OCI-LY1 (cell line): ENCODE measurements around the gene GRAMD1A.

Experiments
- H2AFZ ChIP-seq: fragments of 200-600 bp; sonication (generic), shearing (Covaris generic); 2 replicates; pipeline ENCODE4 v1.6.0; 2014; ENCODE audit warnings: antibody characterized with exemption, mild to moderate bottlenecking, low read length
- H3F3A ChIP-seq: fragments of 200-600 bp; sonication (generic), shearing (Covaris generic); 2 replicates; pipeline ENCODE4 v1.6.0; 2014; ENCODE audit warnings: mild to moderate bottlenecking, antibody characterized with exemption, low read length, moderate library complexity; ENCODE audit not compliant: insufficient read depth
- H3K27ac ChIP-seq: fragments of 200-600 bp; sonication (generic); 2 replicates; pipeline ENCODE4 v1.5.1; 2014; ENCODE audit warnings: low read length, mixed run types, mild to moderate bottlenecking, low read depth; ENCODE audit not compliant: poor library complexity, severe bottlenecking
- H3K27me3 ChIP-seq: fragments of 200-600 bp; sonication (generic); 2 replicates; pipeline ENCODE4 v1.6.0; 2014; ENCODE audit warnings: antibody characterized with exemption, mild to moderate bottlenecking, low read length, moderate library complexity; ENCODE audit not compliant: insufficient read depth
- H3K36me3 ChIP-seq: fragments of 200-600 bp; sonication (generic); 2 replicates; pipeline ENCODE4 v1.6.1; 2014; ENCODE audit warnings: mild to moderate bottlenecking, antibody characterized with exemption, low read length, moderate library complexity, mixed read lengths; ENCODE audit not compliant: insufficient read depth
- H3K4me1 ChIP-seq: fragments of 200-600 bp; sonication (generic); 2 replicates; pipeline ENCODE4 v1.5.1; 2014; ENCODE audit warnings: mild to moderate bottlenecking, low read length, moderate library complexity; ENCODE audit not compliant: insufficient read depth, severe bottlenecking
- H3K4me2 ChIP-seq: fragments of 200-600 bp; sonication (generic), shearing (Covaris generic); 2 replicates; pipeline ENCODE4 v1.6.1; 2014; ENCODE audit warnings: low read length
- H3K4me3 ChIP-seq: fragments of 200-600 bp; sonication (generic); 2 replicates; pipeline ENCODE4 v1.5.1; 2014; ENCODE audit warnings: low read length, low read depth, mild to moderate bottlenecking, mixed read lengths; ENCODE audit not compliant: poor library complexity, severe bottlenecking
- H3K79me2 ChIP-seq: fragments of 200-600 bp; shearing (Covaris generic); 2 replicates; pipeline ENCODE4 v1.6.1; 2016; ENCODE audit warnings: mixed run types, low read length, mixed read lengths; ENCODE audit not compliant: insufficient read depth
- H3K9ac ChIP-seq: fragments of 200-600 bp; sonication (generic), shearing (Covaris generic); 2 replicates; pipeline ENCODE4 v1.6.1; 2014; ENCODE audit warnings: mild to moderate bottlenecking, low read length, mixed read lengths
- H3K9me2 ChIP-seq: fragments of 200-600 bp; sonication (generic), shearing (Covaris generic); 2 replicates; pipeline ENCODE4 v1.6.1; 2014; ENCODE audit warnings: low read depth, mild to moderate bottlenecking, low read length, mixed read lengths
- H3K9me3 ChIP-seq: fragments of 200-600 bp; shearing (Covaris generic); 2 replicates; pipeline ENCODE4 v1.6.1; 2014; ENCODE audit warnings: low read length, mixed read lengths
- H4K20me1 ChIP-seq: fragments of 200-600 bp; sonication (generic), shearing (Covaris generic); 2 replicates; pipeline ENCODE4 v1.6.0; 2016; ENCODE audit warnings: mild to moderate bottlenecking, low read length; ENCODE audit not compliant: insufficient read depth
- CTCF ChIP-seq: fragments of 200-600 bp; sonication (generic), shearing (Covaris generic); IDR thresholded peaks from 2 replicates; pipeline ENCODE4 v1.5.1; 2017; ENCODE audit warnings: mild to moderate bottlenecking, antibody characterized with exemption, low read length, moderate library complexity, mixed read lengths
- EZH2 ChIP-seq: fragments of 200-600 bp; sonication (generic), shearing (Covaris generic); IDR thresholded peaks from 2 replicates; pipeline ENCODE4 v1.8.0; 2017; ENCODE audit warnings: borderline replicate concordance, mixed run types, mild to moderate bottlenecking, antibody characterized with exemption, low read length, moderate library complexity, mixed read lengths

The GRAMD1A gene

GRCh38 chr19:34983786-34984185, 16.3 kb upstream of the GRAMD1A start:
- H3K9me3 ChIP-seq: no peaks in the 10 kb centered on the region
- H3K36me3 ChIP-seq: no peaks in the 10 kb centered on the region
- H3K9me2 ChIP-seq: no peaks in the 10 kb centered on the region
- H3K4me1 ChIP-seq: no peaks in the 10 kb centered on the region
- no peak for TF ChIP-seq CTCF
- TF ChIP-seq EZH2: no peak
- H4K20me1 ChIP-seq: no peaks in the 10 kb centered on the region
- no peaks in the 10 kb centered on the region for H3K79me2 ChIP-seq
- no peak overlapping the region for H3K27ac ChIP-seq
- no peak overlapping the region for H2AFZ ChIP-seq
- no peak overlapping the region for H3K4me2 ChIP-seq
- H3F3A ChIP-seq: no peaks in the 10 kb centered on the region
- H3K9ac ChIP-seq: no peak overlapping the region
- H3K4me3 ChIP-seq: no peak overlapping the region
- peaks cover 4% of the 10 kb centered on the region; the same call in 1 of the 2 replicates for H3K27me3 ChIP-seq

- Histone ChIP-seq H3K27me3 (peaks cover 9% of the 10 kb centered on the region), H4K20me1 (no peaks in the 10 kb centered on the region), H3K36me3 (no peaks in the 10 kb centered on the region), H3F3A (no peaks in the 10 kb centered on the region), H2AFZ (no peak overlapping the region), H3K4me2 (no peak overlapping the region), H3K9me3 (no peaks in the 10 kb centered on the region), H3K27ac (no peak overlapping the region), H3K4me1 (no peaks in the 10 kb centered on the region), H3K9me2 (no peaks in the 10 kb centered on the region), H3K79me2 (no peaks in the 10 kb centered on the region), H3K4me3 (no peak overlapping the region), H3K9ac (no peak overlapping the region)
- TF ChIP-seq EZH2 (no peak), CTCF (no peak)
These were observed 15.8 kb upstream of the GRAMD1A start for GRCh38 chr19:34984287-34984686.

- Histone ChIP-seq H3K4me1 (no peaks in the 10 kb centered on the region), H3K4me3 (no peak overlapping the region), H3K9ac (no peak overlapping the region), H3K27ac (no peak overlapping the region), H3K36me3 (no peaks in the 10 kb centered on the region), H3K9me2 (no peaks in the 10 kb centered on the region), H3K9me3 (no peaks in the 10 kb centered on the region), H4K20me1 (no peaks in the 10 kb centered on the region), H3K4me2 (no peak overlapping the region), H3K27me3 (peaks cover 9% of the 10 kb centered on the region), H2AFZ (no peak overlapping the region), H3F3A (no peaks in the 10 kb centered on the region), H3K79me2 (no peaks in the 10 kb centered on the region)
- no peak for TF ChIP-seq EZH2
- TF ChIP-seq CTCF: no peak
These were observed 14.7 kb upstream of the GRAMD1A start for GRCh38 chr19:34985249-34986022.
